UCSD-AML1 (cell line): Measurements from ENCODE around the gene P2RY12.

Source experiments
- DNase-seq: peaks from one replicate; lab custom pipeline; 2025; ENCODE audit not compliant: unreplicated experiment; lab: John Stamatoyannopoulos, UW

P2RY12 gene

GRCh38 chr3:151307583-151308488 is 76.7 kb downstream of the P2RY12 start:
- no peak for DNase-seq

GRCh38 chr3:151307131-151307530 is 77.4 kb downstream of the P2RY12 start:
- DNase-seq, result no peak

- DNase-seq, result no peak
These were observed 78.3 kb downstream of the P2RY12 start for GRCh38 chr3:151306168-151306810.

- no peak for DNase-seq
These were observed 78.8 kb downstream of the P2RY12 start for GRCh38 chr3:151305775-151306151.

GRCh38 chr3:151305060-151305774 is 79.3 kb downstream of the P2RY12 start:
- no peak for DNase-seq

- no peak for DNase-seq
These were observed 80.8 kb downstream of the P2RY12 start for GRCh38 chr3:151303751-151304150.

GRCh38 chr3:151301787-151302186 is 82.8 kb downstream of the P2RY12 start:
- DNase-seq, result no peak

GRCh38 chr3:151300539-151300938 is 84.0 kb downstream of the P2RY12 start:
- DNase-seq, result no peak

- DNase-seq, result no peak
These were observed 85.5 kb downstream of the P2RY12 start for GRCh38 chr3:151299006-151299405.

GRCh38 chr3:151297429-151297828 is 87.1 kb downstream of the P2RY12 start:
- no peak for DNase-seq

GRCh38 chr3:151296226-151296625 is 88.3 kb downstream of the P2RY12 start:
- DNase-seq, result no peak

- no peak for DNase-seq
These were observed 91.4 kb downstream of the P2RY12 start for GRCh38 chr3:151293127-151293526.

- no peak for DNase-seq
These were observed 93.9 kb downstream of the P2RY12 start for GRCh38 chr3:151290673-151291072.

- no peak for DNase-seq
These were observed 95.1 kb downstream of the P2RY12 start for GRCh38 chr3:151289445-151289844.
